GM18907 (cell line): ENCODE measurements around the gene FAM167B.
"Not testable (repeated sequence)": the region's sequence is repeated elsewhere in the genome, so short reads cannot be mapped to it uniquely, and the experiment has no call there.

Source experiments
- ATAC-seq: cut with Tn5 transposase; IDR thresholded peaks from one replicate; pipeline ENCODE4 v1.9.1; 2021; ENCODE audit warnings: mild to moderate bottlenecking, moderate library complexity; ENCODE audit not compliant: unreplicated experiment

Gene FAM167B

GRCh38 chr1:32291708-32292538 is 44.9 kb downstream of the FAM167B start, which contains the start of gene HDAC1:
Gene HDAC1, plus strand, starts transcription at chr1:32292083. Its CDS starts 87 bp downstream, at chr1:32292170.
- ATAC-seq, result peak; percentile 89

- not testable (repeated sequence) for ATAC-seq
Observed at GRCh38 chr1:32298211-32298610, 51.2 kb downstream of the FAM167B start.
